Activated CD8-positive, alpha-beta memory T cell treated with anti-CD3 and anti-CD28 coated beads, Interleukin-2, amount 10 ng/mL, durations not matched to agents 7 days and 5 days (primary cell): ENCODE results near the gene SLX9. TPM values are rescaled to one million over a fixed set of nuclear protein-coding genes. Genes with fewer than 3 reads are reported as not detected.
"Not testable (repeated sequence)": the region's sequence is repeated elsewhere in the genome, so short reads cannot be mapped to it uniquely, and the experiment has no call there.

Experiments used
- ATAC-seq: fragments of 150-1000 bp; cut with Tn5 transposase; one replicate; pipeline ENCODE4 v1.10.0; 2021; ENCODE audit warnings: moderate library complexity
- CTCF ChIA-PET: fragments of 350-600 bp; sonication (Branson Sonifier 250); formaldehyde crosslinking; loops from one replicate; lab custom pipeline; 2021; ENCODE audit warnings: antibody characterized with exemption; lab: Charles Lee
- DNase-seq: peaks from one replicate; pipeline ENCODE4 v3.0.0-alpha.2; 2020
- H3K27ac Mint-ChIP-seq: one replicate; pipeline ENCODE4 v1.8.0; 2021; ENCODE audit warnings: mild to moderate bottlenecking, mixed read lengths
- H3K27me3 Mint-ChIP-seq: one replicate; pipeline ENCODE4 v1.8.0; 2021; ENCODE audit warnings: mixed read lengths
- H3K36me3 Mint-ChIP-seq: one replicate; pipeline ENCODE4 v1.8.0; 2021; ENCODE audit warnings: mild to moderate bottlenecking, mixed read lengths
- H3K4me1 Mint-ChIP-seq: one replicate; pipeline ENCODE4 v1.8.0; 2021; ENCODE audit warnings: mixed read lengths
- H3K4me3 Mint-ChIP-seq: one replicate; pipeline ENCODE4 v1.8.0; 2021; ENCODE audit warnings: mild to moderate bottlenecking, moderate library complexity, mixed read lengths
- H3K9me3 Mint-ChIP-seq: one replicate; pipeline ENCODE4 v1.8.0; 2022; ENCODE audit warnings: low read depth, mixed read lengths
- total RNA-seq, 2 experiments: library from RNA; stranded (reverse); gene quantifications; one replicate each; pipeline ENCODE4 v1.2.3, GENCODE V29; 2021

SLX9 gene
- total RNA-seq, 2 experiments from 2014 or later = 56.8 to 62.9 TPM

GRCh38 chr21:44969931-44970755, 30.3 kb downstream of the SLX9 start:
- peaks cover 3% of the 10 kb centered on the region for H3K36me3 Mint-ChIP-seq
- H3K4me3 Mint-ChIP-seq = no peak overlapping the region
- ATAC-seq (no peak), DNase-seq (no peak)
- CTCF ChIA-PET = interaction anchor here (1.3 to 2.0 kb wide), 2 partner anchors 159 to 168 kb away, joined by 5 to 10 read pairs; no protein-coding TSS in a partner anchor
- H3K27me3 Mint-ChIP-seq = no peaks in the 10 kb centered on the region
- peak overlapping the region; percentile 59 for H3K27ac Mint-ChIP-seq
- H3K4me1 Mint-ChIP-seq = peaks cover 28% of the 10 kb centered on the region
- no peaks in the 10 kb centered on the region for H3K9me3 Mint-ChIP-seq

GRCh38 chr21:44970766-44971671, 31.2 kb downstream of the SLX9 start:
- no peaks in the 10 kb centered on the region for H3K36me3 Mint-ChIP-seq
- CTCF ChIA-PET = interaction anchor here (1.1 to 2.0 kb wide), 2 partner anchors 30 to 158 kb away, joined by 3 to 10 read pairs; no protein-coding TSS in a partner anchor
- ATAC-seq (no peak), DNase-seq (no peak)
- no peaks in the 10 kb centered on the region for H3K27me3 Mint-ChIP-seq
- H3K27ac Mint-ChIP-seq = no peak overlapping the region
- no peaks in the 10 kb centered on the region for H3K9me3 Mint-ChIP-seq
- H3K4me3 Mint-ChIP-seq = no peak overlapping the region
- H3K4me1 Mint-ChIP-seq = peaks cover 19% of the 10 kb centered on the region

- no peaks in the 10 kb centered on the region for H3K9me3 Mint-ChIP-seq
- DNase-seq = no peak
- no peak overlapping the region for H3K27ac Mint-ChIP-seq
- H3K4me3 Mint-ChIP-seq = no peak overlapping the region
- no peaks in the 10 kb centered on the region for H3K27me3 Mint-ChIP-seq
- no peaks in the 10 kb centered on the region for H3K36me3 Mint-ChIP-seq
- peaks cover 19% of the 10 kb centered on the region for H3K4me1 Mint-ChIP-seq
- CTCF ChIA-PET = interaction anchor here (1.1 kb wide), 1 partner anchor 31 kb away, joined by 3 read pairs; no protein-coding TSS in a partner anchor
- ATAC-seq = no peak
Measured at GRCh38 chr21:44971672-44971995, 31.8 kb downstream of the SLX9 start.

- H3K4me3 Mint-ChIP-seq = no peak overlapping the region
- H3K9me3 Mint-ChIP-seq = no peaks in the 10 kb centered on the region
- no peaks in the 10 kb centered on the region for H3K27me3 Mint-ChIP-seq
- no peaks in the 10 kb centered on the region for H3K36me3 Mint-ChIP-seq
- H3K27ac Mint-ChIP-seq = no peak overlapping the region
- CTCF ChIA-PET = interaction anchor here (1.1 kb wide), 1 partner anchor 32 kb away, joined by 3 read pairs; no protein-coding TSS in a partner anchor
- DNase-seq (no peak), ATAC-seq (no peak)
- H3K4me1 Mint-ChIP-seq = peaks cover 17% of the 10 kb centered on the region
Measured at GRCh38 chr21:44972301-44972814, 32.5 kb downstream of the SLX9 start.

- H3K27me3 Mint-ChIP-seq = no peaks in the 10 kb centered on the region
- no peaks in the 10 kb centered on the region for H3K36me3 Mint-ChIP-seq
- no peaks in the 10 kb centered on the region for H3K9me3 Mint-ChIP-seq
- H3K4me3 Mint-ChIP-seq = no peak overlapping the region
- no peak for ATAC-seq
- H3K4me1 Mint-ChIP-seq = peaks cover 14% of the 10 kb centered on the region
- CTCF ChIA-PET = no interaction called here
- H3K27ac Mint-ChIP-seq = no peak overlapping the region
- DNase-seq = no peak
Measured at GRCh38 chr21:44972821-44973220, 33.0 kb downstream of the SLX9 start.

- Mint-ChIP-seq H3K36me3 (no peaks in the 10 kb centered on the region), H3K9me3 (no peaks in the 10 kb centered on the region), H3K4me3 (no peak overlapping the region), H3K27ac (no peak overlapping the region), H3K27me3 (no peaks in the 10 kb centered on the region), H3K4me1 (peaks cover 11% of the 10 kb centered on the region)
- CTCF ChIA-PET = no interaction called here
- ATAC-seq (no peak), DNase-seq (no peak)
Measured at GRCh38 chr21:44973598-44973997, 33.8 kb downstream of the SLX9 start.

- DNase-seq = no peak
- Mint-ChIP-seq H3K4me1 (peaks cover 6% of the 10 kb centered on the region), H3K27me3 (no peaks in the 10 kb centered on the region), H3K27ac (no peak overlapping the region), H3K36me3 (no peaks in the 10 kb centered on the region), H3K9me3 (no peaks in the 10 kb centered on the region), H3K4me3 (no peak overlapping the region)
- CTCF ChIA-PET = no interaction called here
- no peak for ATAC-seq
Measured at GRCh38 chr21:44974676-44975075, 34.8 kb downstream of the SLX9 start.

GRCh38 chr21:44975720-44976555, 36.1 kb downstream of the SLX9 start:
- CTCF ChIA-PET = interaction anchor here (0.9 kb wide), 1 partner anchor 162 kb away, joined by 3 read pairs; no protein-coding TSS in a partner anchor
- H3K27ac Mint-ChIP-seq = no peak overlapping the region
- no peaks in the 10 kb centered on the region for H3K27me3 Mint-ChIP-seq
- no peak for ATAC-seq
- no peaks in the 10 kb centered on the region for H3K36me3 Mint-ChIP-seq
- no peaks in the 10 kb centered on the region for H3K4me1 Mint-ChIP-seq
- no peak for DNase-seq
- H3K9me3 Mint-ChIP-seq = no peaks in the 10 kb centered on the region
- H3K4me3 Mint-ChIP-seq = no peak overlapping the region

GRCh38 chr21:44976556-44977393, 36.9 kb downstream of the SLX9 start:
- not testable (repeated sequence) for H3K4me3 Mint-ChIP-seq, DNase-seq, H3K36me3 Mint-ChIP-seq, H3K9me3 Mint-ChIP-seq, H3K4me1 Mint-ChIP-seq, H3K27me3 Mint-ChIP-seq, ATAC-seq, H3K27ac Mint-ChIP-seq
- CTCF ChIA-PET = interaction anchor here (0.9 kb wide), 1 partner anchor 161 kb away, joined by 3 read pairs; no protein-coding TSS in a partner anchor

- no peaks in the 10 kb centered on the region for H3K27me3 Mint-ChIP-seq
- ATAC-seq (no peak), DNase-seq (no peak)
- H3K9me3 Mint-ChIP-seq = no peaks in the 10 kb centered on the region
- no peak overlapping the region for H3K27ac Mint-ChIP-seq
- H3K4me3 Mint-ChIP-seq = no peak overlapping the region
- CTCF ChIA-PET = no interaction called here
- no peaks in the 10 kb centered on the region for H3K4me1 Mint-ChIP-seq
- H3K36me3 Mint-ChIP-seq = no peaks in the 10 kb centered on the region
Measured at GRCh38 chr21:44977616-44978340, 37.9 kb downstream of the SLX9 start.

GRCh38 chr21:44979687-44980561, 40.1 kb downstream of the SLX9 start:
- no peak overlapping the region for H3K27ac Mint-ChIP-seq
- DNase-seq (no peak), ATAC-seq (no peak)
- H3K27me3 Mint-ChIP-seq = no peaks in the 10 kb centered on the region
- CTCF ChIA-PET = interaction anchor here (0.9 kb wide), 1 partner anchor 30 kb away, joined by 3 read pairs; no protein-coding TSS in a partner anchor
- no peaks in the 10 kb centered on the region for H3K9me3 Mint-ChIP-seq
- no peaks in the 10 kb centered on the region for H3K4me1 Mint-ChIP-seq
- no peaks in the 10 kb centered on the region for H3K36me3 Mint-ChIP-seq
- no peak overlapping the region for H3K4me3 Mint-ChIP-seq
